Activated CD4-positive, alpha-beta T cell treated with anti-CD3 and anti-CD28 coated beads, Interleukin-2, Interleukin-4, amounts not matched to agents 100 ng/mL and 50 ng/mL, durations not matched to agents 16 hours and 8 hours (primary cell): ENCODE measurements around the gene GRIP1.

Experiments used
- DNase-seq: peaks from one replicate; pipeline ENCODE4 v3.0.0-alpha.2; 2020; ENCODE audit warnings: low spot score

GRIP1 gene

GRCh38 chr12:66598608-66599007, 80.3 kb downstream of the GRIP1 start:
- DNase-seq: no peak

GRCh38 chr12:66598079-66598478, 80.8 kb downstream of the GRIP1 start:
- no peak for DNase-seq

GRCh38 chr12:66596199-66596598, 82.7 kb downstream of the GRIP1 start:
- no peak for DNase-seq

- DNase-seq: no peak
Observed at GRCh38 chr12:66594688-66595087, 84.2 kb downstream of the GRIP1 start.

- DNase-seq: no peak
Observed at GRCh38 chr12:66590275-66590985, 88.4 kb downstream of the GRIP1 start.

GRCh38 chr12:66589095-66589494, 89.8 kb downstream of the GRIP1 start:
- DNase-seq: no peak

- DNase-seq: no peak
Observed at GRCh38 chr12:66587912-66588311, 91.0 kb downstream of the GRIP1 start.

- no peak for DNase-seq
Observed at GRCh38 chr12:66584673-66585072, 94.2 kb downstream of the GRIP1 start.

- DNase-seq: no peak
Observed at GRCh38 chr12:66573605-66574004, 105.3 kb downstream of the GRIP1 start.

- DNase-seq: no peak
Observed at GRCh38 chr12:66572845-66573244, 106.0 kb downstream of the GRIP1 start.

GRCh38 chr12:66571361-66571915, 107.4 kb downstream of the GRIP1 start:
- no peak for DNase-seq

GRCh38 chr12:66563220-66563619, 115.7 kb downstream of the GRIP1 start:
- DNase-seq: no peak

- no peak for DNase-seq
Observed at GRCh38 chr12:66555113-66555512, 123.8 kb downstream of the GRIP1 start.

- no peak for DNase-seq
Observed at GRCh38 chr12:66552716-66553115, 126.2 kb downstream of the GRIP1 start.

GRCh38 chr12:66550626-66551025, 128.2 kb downstream of the GRIP1 start:
- no peak for DNase-seq

- DNase-seq: no peak
Observed at GRCh38 chr12:66549050-66549389, 129.9 kb downstream of the GRIP1 start.

GRCh38 chr12:66548338-66549049, 130.4 kb downstream of the GRIP1 start:
- no peak for DNase-seq

- DNase-seq: no peak
Observed at GRCh38 chr12:66541426-66541825, 137.4 kb downstream of the GRIP1 start.

GRCh38 chr12:66539431-66539830, 139.4 kb downstream of the GRIP1 start:
- no peak for DNase-seq

- DNase-seq: no peak
Observed at GRCh38 chr12:66538970-66539369, 139.9 kb downstream of the GRIP1 start.

GRCh38 chr12:66537876-66538275, 141.0 kb downstream of the GRIP1 start:
- DNase-seq: no peak

- DNase-seq: no peak
Observed at GRCh38 chr12:66533767-66534166, 145.1 kb downstream of the GRIP1 start.

- no peak for DNase-seq
Observed at GRCh38 chr12:66531766-66532165, 147.1 kb downstream of the GRIP1 start.

GRCh38 chr12:66529934-66530333, 148.9 kb downstream of the GRIP1 start:
- no peak for DNase-seq
